Keratinocyte (primary cell): Measurements from ENCODE around the gene RGS6.

Experiments
- EZH2 ChIP-seq: IDR thresholded peaks from one replicate; pipeline ENCODE4 v1.6.1; 2012; ENCODE audit warnings: inconsistent platforms, mild to moderate bottlenecking, low read length, moderate library complexity
- TF ChIP-seq, protein P1 (sequence below), 3 experiments: IDR thresholded peaks in 1 of 3; conservative IDR thresholded peaks in 1 of 3; optimal IDR thresholded peaks in 1 of 3; 2 replicates in 2 of 3; 3 replicates in 1 of 3; pipeline versions ENCODE3 to v1.5.1; 2011; ENCODE audit warnings: low read length in 3 of 3, mild to moderate bottlenecking in 3 of 3, moderate library complexity in 2 of 3, control low read depth in 1 of 3, inconsistent platforms in 1 of 3; ENCODE audit not compliant: insufficient read depth in 2 of 3; ENCODE audit errors: extremely low read depth in 1 of 3

DNA sequence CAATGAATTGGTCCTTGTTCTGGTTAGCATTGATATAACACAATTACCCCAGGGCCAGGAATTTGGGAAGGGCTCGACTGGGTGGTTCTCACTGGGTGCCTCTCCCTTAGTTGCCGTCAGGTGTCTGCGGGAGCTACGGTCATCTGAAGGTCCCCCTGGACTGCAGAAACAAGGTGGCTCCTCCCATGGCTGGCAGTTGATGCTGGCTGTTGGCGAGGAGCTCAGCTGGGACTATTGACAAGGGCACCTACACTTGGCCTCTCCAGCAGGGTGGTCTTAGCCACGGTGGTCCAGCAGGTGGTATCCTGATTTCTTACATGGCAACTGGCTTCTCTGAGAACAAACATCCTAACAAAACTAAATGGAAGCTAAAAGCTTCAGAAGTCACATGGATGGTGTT is 41.0 kb upstream of the RGS6 start:
- TF ChIP-seq, protein P1, sequence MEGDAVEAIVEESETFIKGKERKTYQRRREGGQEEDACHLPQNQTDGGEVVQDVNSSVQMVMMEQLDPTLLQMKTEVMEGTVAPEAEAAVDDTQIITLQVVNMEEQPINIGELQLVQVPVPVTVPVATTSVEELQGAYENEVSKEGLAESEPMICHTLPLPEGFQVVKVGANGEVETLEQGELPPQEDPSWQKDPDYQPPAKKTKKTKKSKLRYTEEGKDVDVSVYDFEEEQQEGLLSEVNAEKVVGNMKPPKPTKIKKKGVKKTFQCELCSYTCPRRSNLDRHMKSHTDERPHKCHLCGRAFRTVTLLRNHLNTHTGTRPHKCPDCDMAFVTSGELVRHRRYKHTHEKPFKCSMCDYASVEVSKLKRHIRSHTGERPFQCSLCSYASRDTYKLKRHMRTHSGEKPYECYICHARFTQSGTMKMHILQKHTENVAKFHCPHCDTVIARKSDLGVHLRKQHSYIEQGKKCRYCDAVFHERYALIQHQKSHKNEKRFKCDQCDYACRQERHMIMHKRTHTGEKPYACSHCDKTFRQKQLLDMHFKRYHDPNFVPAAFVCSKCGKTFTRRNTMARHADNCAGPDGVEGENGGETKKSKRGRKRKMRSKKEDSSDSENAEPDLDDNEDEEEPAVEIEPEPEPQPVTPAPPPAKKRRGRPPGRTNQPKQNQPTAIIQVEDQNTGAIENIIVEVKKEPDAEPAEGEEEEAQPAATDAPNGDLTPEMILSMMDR (optimal IDR thresholded peaks at IDR 0.05 in 1 of 3, IDR thresholded peaks at IDR 0.05 in 1 of 3, conservative IDR thresholded peaks at IDR 0.05 in 1 of 3; ENCODE audit: extremely low read depth in 1 of 3, insufficient read depth in 2 of 3, low read length in 3 of 3) = no peak
- TF ChIP-seq EZH2 = no peak
